GM19397 (cell line): Measurements from ENCODE around the gene DUSP9.
"Not testable (repeated sequence)": the region's sequence is repeated elsewhere in the genome, so short reads cannot be mapped to it uniquely, and the experiment has no call there.

Experiments used
- ATAC-seq: cut with Tn5 transposase; IDR thresholded peaks from one replicate; pipeline ENCODE4 v1.9.1; 2021; ENCODE audit warnings: mild to moderate bottlenecking, moderate library complexity; ENCODE audit not compliant: unreplicated experiment

The DUSP9 gene

GRCh38 chrX:153646620-153647373 is at the start of gene DUSP9:
DUSP9 (plus strand) TSS chrX:153647203; CDS start chrX:153647954, 751 bp downstream.
- no peak for ATAC-seq

GRCh38 chrX:153598541-153599191 is 48.3 kb upstream of the DUSP9 start, which contains the start of gene CCNQ:
CCNQ (minus strand) TSS chrX:153599139; CDS start chrX:153599073, 66 bp downstream.
- peak; percentile 50 for ATAC-seq

GRCh38 chrX:153599192-153600031 is 47.6 kb upstream of the DUSP9 start:
- ATAC-seq, result peak; percentile 80

DNA sequence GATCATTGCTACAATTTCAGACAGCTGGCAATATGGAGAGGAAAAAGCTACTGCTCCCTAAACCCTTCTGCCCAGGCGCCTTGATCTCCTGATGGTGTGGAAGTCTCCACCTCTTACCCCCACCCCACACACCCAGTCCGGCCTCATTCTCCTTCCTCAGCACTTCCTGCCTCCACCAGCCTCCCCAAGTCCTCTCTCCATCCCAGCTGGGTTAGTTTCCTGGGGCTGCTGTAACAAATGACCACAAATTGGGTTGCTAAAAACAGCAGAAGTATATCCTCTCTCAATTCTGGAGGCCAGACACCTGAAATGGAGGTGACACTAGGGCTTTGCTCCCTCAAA is 47.0 kb upstream of the DUSP9 start:
- no peak for ATAC-seq

GRCh38 chrX:153600921-153601320 is 46.1 kb upstream of the DUSP9 start:
- no peak for ATAC-seq

DNA sequence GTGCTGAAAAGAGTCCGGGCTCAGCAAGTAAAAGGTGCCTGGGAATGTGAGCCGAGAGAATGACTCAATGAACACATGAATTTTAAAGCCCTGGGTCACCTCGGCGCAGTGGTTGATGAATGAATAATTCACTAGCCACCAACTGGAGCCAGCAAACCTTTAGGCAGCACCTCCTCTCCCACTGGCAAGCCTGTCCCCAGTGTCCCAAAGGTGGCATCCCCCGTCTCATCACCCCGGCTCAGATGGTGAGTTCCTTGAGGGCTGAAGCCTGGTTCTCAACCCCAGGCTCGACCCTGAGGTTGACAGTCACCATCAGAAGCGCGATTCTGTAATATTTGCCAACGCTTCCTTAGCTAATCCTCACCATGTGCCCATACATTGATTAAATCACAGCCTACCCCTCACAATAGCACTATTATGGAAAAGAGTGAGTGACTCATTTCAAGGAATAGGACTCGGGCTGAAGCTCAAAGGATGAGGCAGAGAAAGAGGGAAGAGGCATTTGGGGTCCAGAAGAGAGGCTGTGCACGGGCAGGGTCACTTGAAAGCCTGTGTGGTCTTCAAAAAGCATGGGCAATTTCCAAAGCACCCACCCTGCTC is 45.4 kb upstream of the DUSP9 start:
- ATAC-seq, result no peak

DNA sequence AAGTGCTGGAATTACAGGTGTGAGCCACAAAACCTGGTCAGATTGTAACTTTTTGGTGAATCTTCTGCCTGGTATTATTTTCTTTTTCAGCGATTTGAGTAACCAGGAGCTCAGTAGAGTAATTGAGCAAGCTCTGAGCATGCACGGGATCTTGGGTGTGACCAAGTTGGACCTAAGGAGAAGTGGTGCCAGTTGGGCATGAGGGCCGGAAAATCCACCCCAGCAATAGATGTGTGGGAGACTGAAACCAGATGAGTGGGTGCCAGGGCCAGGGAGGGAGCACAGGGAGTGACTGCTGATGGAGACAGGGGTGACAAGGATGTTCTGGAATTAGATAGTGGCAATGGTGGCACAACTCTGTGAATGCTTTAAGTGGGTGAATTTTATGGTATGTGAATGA is 44.4 kb upstream of the DUSP9 start:
- ATAC-seq, result no peak

GRCh38 chrX:153603131-153603656 is 43.8 kb upstream of the DUSP9 start:
- no peak for ATAC-seq

GRCh38 chrX:153604666-153605380 is 42.2 kb upstream of the DUSP9 start:
- ATAC-seq, result not testable (repeated sequence)

DNA sequence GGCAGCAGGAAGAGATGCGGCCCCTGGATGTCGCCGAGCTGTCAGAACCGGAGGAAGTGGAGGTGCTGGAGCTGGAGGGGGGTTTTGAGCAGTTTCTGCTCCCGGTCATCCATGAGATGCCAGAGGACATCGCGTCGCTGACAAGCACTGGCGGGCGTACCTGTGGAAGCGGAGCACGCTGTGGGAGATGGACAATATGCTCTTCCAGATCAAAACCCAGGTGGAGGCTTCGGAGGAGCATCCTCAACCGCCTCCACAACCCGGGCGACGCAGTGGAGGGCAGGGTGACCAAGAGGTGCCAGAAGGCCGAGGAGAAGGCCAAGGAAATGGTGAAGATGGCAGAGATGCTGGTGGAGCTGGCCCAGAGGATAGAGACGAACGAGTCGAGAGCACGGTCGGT is 40.5 kb upstream of the DUSP9 start:
- ATAC-seq, result no peak

DNA sequence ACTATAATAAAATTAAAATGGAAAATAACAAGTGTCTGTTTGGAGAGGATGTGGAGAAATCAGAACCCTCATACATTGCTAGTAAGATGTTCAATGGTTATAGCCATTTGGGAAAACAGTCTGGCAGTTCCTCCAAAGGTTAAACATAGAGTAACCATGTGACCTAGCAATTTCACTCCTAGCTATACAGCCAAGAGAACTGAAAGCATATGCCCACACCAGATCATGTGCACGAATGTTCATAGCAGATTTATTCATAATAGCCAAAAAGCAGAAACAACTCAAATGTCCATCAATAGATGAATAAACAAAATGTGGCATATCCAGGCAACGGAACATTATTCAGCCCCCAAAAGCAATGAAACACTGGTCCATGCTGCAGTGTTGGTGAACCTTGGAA is 38.6 kb upstream of the DUSP9 start:
- no peak for ATAC-seq

DNA sequence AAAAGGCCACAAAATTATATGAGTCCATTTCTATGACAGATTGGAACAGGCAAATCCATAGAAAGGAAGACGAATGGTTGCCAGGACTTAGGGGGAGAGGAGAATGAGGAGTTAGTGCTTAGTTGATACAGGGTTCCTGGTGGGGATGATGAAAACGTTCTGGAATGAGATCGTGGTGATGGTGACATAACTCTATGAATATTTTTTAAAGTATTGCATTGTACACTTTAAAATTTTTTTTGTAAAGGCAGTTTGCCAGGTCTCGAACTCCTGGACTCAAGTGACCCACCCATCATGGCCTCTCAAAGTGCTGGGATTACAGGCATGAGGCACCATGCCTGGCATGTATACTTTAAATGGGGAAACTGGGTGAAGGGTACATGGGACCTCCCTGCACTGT is 38.2 kb upstream of the DUSP9 start:
- no peak for ATAC-seq

GRCh38 chrX:153609917-153610835 is 36.8 kb upstream of the DUSP9 start:
- no peak for ATAC-seq

DNA sequence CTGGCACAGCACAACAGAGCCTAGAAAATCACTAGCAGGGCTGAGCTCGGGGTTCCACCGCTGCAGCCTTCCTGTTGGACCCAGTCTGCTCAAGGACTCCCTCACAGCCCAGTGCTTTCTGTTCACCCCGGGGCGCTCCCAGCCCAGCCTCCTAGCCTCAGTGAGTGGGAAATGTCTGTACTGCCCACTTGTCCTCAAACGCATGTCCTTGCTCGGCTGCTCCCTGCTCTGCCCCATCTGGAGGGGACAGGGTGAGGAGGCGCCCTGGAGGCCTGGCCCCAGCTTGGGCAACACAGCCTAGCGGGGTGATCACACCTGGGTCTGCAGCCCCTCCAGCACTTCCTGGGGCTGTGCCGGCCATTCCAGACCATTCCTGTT is 36.2 kb upstream of the DUSP9 start:
- ATAC-seq, result no peak

DNA sequence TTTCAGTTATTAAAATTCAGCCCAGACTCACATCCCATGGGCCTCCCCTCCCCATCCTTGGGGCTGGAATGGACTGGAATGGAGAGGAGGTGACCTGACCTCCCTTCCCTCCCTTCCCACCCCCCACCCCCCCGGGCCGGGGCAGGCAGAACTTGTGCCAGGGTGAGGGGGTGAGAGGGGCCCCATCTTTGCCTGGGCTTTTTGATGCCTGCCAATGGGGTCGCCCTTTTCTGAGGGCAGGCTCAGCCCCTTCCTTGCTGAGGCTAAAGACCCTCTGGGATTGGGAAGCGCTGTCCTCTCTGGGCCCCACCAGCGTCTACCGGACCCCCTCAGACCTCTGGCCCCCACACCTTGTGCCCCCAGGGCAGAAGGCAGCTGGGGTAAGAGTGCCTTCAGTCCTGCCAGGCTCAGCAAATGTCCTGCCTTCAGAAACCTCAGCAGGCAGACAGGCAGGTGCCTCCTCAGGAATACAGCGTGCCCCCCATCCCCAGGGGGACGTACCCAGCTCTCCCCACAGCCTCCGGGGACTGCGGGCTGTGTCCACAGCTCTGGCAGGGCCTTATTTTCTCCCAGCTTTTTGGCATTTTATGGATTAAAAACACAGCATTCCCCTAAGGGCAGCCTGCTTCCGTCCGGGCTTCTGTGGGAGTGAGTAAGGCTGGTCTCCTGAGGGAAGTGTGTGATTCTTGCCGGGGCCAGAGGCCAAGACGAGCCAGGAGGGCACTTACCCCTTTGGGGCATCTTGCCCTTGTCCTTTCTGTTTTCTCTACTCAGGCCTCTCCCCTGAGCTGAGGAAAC is 35.5 kb upstream of the DUSP9 start:
- no peak for ATAC-seq

DNA sequence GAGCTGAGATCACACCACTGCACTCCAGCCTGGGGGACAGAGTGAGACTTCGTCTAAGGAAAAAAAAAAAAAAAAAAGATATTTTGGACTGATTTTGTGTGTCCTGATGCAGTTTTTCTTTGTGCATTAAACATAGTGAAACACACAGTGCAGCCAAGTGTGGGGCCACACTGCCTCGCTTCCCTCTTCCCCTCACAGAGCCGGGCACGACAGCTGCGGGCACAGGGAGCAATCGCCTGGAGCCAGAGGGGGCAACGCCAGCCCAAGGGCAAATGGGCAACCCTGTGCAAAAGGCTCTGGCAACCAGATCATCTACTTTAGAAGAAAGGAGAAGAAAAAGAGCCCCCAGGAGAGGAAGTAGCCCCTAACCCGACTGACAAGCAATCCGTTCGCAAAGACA is 34.6 kb upstream of the DUSP9 start:
- no peak for ATAC-seq

GRCh38 chrX:153614818-153615217 is 32.2 kb upstream of the DUSP9 start:
- ATAC-seq, result no peak

- no peak for ATAC-seq
These were observed 26.4 kb upstream of the DUSP9 start for GRCh38 chrX:153620576-153620975.
